ENCODE results near the gene SPTBN1. TPM values are rescaled to one million over a fixed set of nuclear protein-coding genes. Genes with fewer than 3 reads are reported as not detected.

The SPTBN1 gene
- total and polyA plus RNA-seq, 9 donors, result 108 to 314 (median 232) TPM

- no peaks in the 10 kb centered on the region for H3K36me3 ChIP-seq
- H3K9me3 ChIP-seq, result no peaks in the 10 kb centered on the region
- no peaks in the 10 kb centered on the region for H3K27me3 ChIP-seq
- no peak for TF ChIP-seq EP300 (IDR thresholded peaks at IDR 0.05)
- TF ChIP-seq CTCF (IDR thresholded peaks at IDR 0.05), result no peak
- no peak for TF ChIP-seq POLR2A (IDR thresholded peaks at IDR 0.05)
- H3K4me1 ChIP-seq (ENCODE audit: insufficient read depth), result peaks cover 9% of the 10 kb centered on the region
- no peak overlapping the region for H3K27ac ChIP-seq
- intact Hi-C loops (cut with DNase I), result no loop called here
- WGBS, 3 donors, result 46 to 57% (median 54%) methylated on average over 7 of the region's 7 CpGs
- no peak overlapping the region for H3K4me3 ChIP-seq
- DNase-seq, result no peak
These were observed 133.5 kb downstream of the SPTBN1 start for GRCh38 chr2:54589340-54590215.

GRCh38 chr2:54590216-54591120, 134.3 kb downstream of the SPTBN1 start:
- Histone ChIP-seq H3K4me3 (no peak overlapping the region), H3K27ac (no peak overlapping the region), H3K36me3 (no peaks in the 10 kb centered on the region), H3K27me3 (no peaks in the 10 kb centered on the region), H3K4me1 (ENCODE audit: insufficient read depth) (peaks cover 13% of the 10 kb centered on the region), H3K9me3 (no peaks in the 10 kb centered on the region)
- intact Hi-C loops (cut with DNase I), result no loop called here
- 90 to 92% (median 91%) methylated on average over 7 of the region's 7 CpGs for WGBS, 3 donors
- no peak for DNase-seq
- TF ChIP-seq CTCF (IDR thresholded peaks at IDR 0.05) (no peak), EP300 (IDR thresholded peaks at IDR 0.05) (no peak), POLR2A (IDR thresholded peaks at IDR 0.05) (no peak)

- TF ChIP-seq POLR2A (IDR thresholded peaks at IDR 0.05) (no peak), EP300 (IDR thresholded peaks at IDR 0.05) (no peak), CTCF (IDR thresholded peaks at IDR 0.05) (no peak)
- Histone ChIP-seq H3K4me1 (ENCODE audit: insufficient read depth) (peaks cover 17% of the 10 kb centered on the region), H3K27ac (no peak overlapping the region), H3K4me3 (no peak overlapping the region), H3K36me3 (no peaks in the 10 kb centered on the region), H3K27me3 (no peaks in the 10 kb centered on the region), H3K9me3 (no peaks in the 10 kb centered on the region)
- intact Hi-C loops (cut with DNase I), result no loop called here
- DNase-seq, result no peak
- 93 to 95% (median 94%) methylated on average over 3 of the region's 3 CpGs for WGBS, 3 donors
These were observed 135.4 kb downstream of the SPTBN1 start for GRCh38 chr2:54591551-54591950.

- H3K9me3 ChIP-seq, result no peaks in the 10 kb centered on the region
- H3K27me3 ChIP-seq, result no peaks in the 10 kb centered on the region
- intact Hi-C loops (cut with DNase I), result no loop called here
- WGBS, 3 donors, result 81 to 95% (median 91%) methylated on average over 4 of the region's 4 CpGs
- no peak overlapping the region for H3K4me3 ChIP-seq
- H3K36me3 ChIP-seq, result no peaks in the 10 kb centered on the region
- no peak for DNase-seq
- TF ChIP-seq CTCF (IDR thresholded peaks at IDR 0.05) (no peak), POLR2A (IDR thresholded peaks at IDR 0.05) (no peak), EP300 (IDR thresholded peaks at IDR 0.05) (no peak)
- H3K4me1 ChIP-seq (ENCODE audit: insufficient read depth), result peaks cover 26% of the 10 kb centered on the region
- no peak overlapping the region for H3K27ac ChIP-seq
These were observed 137.1 kb downstream of the SPTBN1 start for GRCh38 chr2:54593249-54593648.

All from ovary (tissue), 9 donors.